ENCODE data around the gene RCOR1.

DNA sequence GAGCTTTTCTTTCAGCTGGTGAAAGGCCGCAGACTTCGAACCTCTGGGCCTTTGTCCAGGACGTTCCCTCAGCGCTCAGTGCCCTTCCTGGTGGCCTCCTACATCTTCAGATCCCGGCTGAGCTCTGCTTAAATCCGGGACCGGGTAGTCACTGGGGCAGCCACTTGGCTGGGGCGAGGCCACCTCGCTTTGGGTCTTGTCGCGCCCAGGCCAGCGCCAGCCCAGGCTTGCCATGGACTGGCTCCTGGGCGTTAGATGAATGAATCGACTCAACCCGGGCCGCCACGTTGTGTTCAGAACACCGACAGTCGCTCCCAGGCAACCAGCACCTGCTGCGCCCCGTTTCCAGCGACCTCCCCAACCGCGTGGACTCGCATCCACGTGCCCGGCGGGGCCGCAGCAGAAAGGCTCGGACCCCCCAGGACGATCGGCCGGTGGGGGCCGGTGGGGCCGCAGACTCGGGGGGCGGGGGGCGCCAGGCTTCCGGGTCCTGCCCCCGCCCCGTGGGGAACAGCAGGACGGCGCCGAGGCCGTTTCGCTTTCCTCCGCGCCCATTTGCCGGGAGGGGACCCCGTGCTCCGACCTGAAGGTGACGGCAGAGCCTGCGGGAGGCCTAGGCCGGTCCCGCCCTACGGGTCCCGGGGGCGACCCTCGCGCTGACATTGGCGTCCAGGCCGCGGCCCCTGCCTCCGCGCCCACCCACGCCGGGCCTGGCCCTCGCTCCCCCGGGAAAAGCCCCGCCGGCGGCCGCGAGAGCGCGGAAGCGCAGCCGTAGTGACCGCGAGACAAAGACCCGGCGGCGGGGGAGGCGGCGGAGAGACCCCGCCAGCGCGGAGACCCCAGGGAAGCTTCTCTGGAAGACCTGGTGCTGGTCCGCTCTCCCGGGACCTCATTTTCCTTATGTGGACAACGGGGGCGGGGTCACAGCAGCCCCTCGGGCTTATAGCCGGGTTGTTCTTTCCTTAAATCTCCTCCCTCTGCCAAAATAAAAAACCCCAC, 37.3 kb upstream of the RCOR1 start:
- TF ChIP-seq, protein P1, sequence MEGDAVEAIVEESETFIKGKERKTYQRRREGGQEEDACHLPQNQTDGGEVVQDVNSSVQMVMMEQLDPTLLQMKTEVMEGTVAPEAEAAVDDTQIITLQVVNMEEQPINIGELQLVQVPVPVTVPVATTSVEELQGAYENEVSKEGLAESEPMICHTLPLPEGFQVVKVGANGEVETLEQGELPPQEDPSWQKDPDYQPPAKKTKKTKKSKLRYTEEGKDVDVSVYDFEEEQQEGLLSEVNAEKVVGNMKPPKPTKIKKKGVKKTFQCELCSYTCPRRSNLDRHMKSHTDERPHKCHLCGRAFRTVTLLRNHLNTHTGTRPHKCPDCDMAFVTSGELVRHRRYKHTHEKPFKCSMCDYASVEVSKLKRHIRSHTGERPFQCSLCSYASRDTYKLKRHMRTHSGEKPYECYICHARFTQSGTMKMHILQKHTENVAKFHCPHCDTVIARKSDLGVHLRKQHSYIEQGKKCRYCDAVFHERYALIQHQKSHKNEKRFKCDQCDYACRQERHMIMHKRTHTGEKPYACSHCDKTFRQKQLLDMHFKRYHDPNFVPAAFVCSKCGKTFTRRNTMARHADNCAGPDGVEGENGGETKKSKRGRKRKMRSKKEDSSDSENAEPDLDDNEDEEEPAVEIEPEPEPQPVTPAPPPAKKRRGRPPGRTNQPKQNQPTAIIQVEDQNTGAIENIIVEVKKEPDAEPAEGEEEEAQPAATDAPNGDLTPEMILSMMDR (IDR thresholded peaks at IDR 0.05) = no peak
- no peak for TF ChIP-seq ZFX (IDR thresholded peaks at IDR 0.05; ENCODE audit: borderline replicate concordance)
